Measurements from ENCODE around the gene INCENP. TPM values are rescaled to one million over a fixed set of nuclear protein-coding genes. Genes with fewer than 3 reads are reported as not detected.

INCENP gene
- polyA plus RNA-seq, 2 of the 4 experiments (the other 2 are of a cell fraction): 29.5 to 55.8 TPM

GRCh38 chr11:62179995-62180394 is 56.2 kb downstream of the INCENP start:
- no peak for FAIRE-seq
- no peaks in the 10 kb centered on the region for H3K4me1 ChIP-seq
- H3K4me3 ChIP-seq: no peak overlapping the region
- WGBS (ENCODE audit: missing lambda C conversion rate): 39% methylated on average over 5 of the region's 5 CpGs
- TF ChIP-seq EHF (CRISPR knock-in tag; IDR thresholded peaks at IDR 0.05) (no peak), CBX2 (IDR thresholded peaks at IDR 0.05; ENCODE audit: borderline replicate concordance, low read depth) (no peak), HDAC2 (IDR thresholded peaks at IDR 0.05) (no peak), NPAS2 (CRISPR knock-in tag; IDR thresholded peaks at IDR 0.05; ENCODE audit: borderline replicate concordance) (no peak), CTCF (IDR thresholded peaks at IDR 0.05) (no peak), MAZ (IDR thresholded peaks at IDR 0.05; ENCODE audit: borderline replicate concordance, low read depth, low read length) (no peak), EHMT2 (IDR thresholded peaks at IDR 0.05; ENCODE audit: low read depth) (no peak), HMGXB4 (CRISPR knock-in tag; IDR thresholded peaks at IDR 0.05; ENCODE audit: borderline replicate concordance) (no peak), BHLHE40 (IDR thresholded peaks at IDR 0.05; ENCODE audit: low read depth, low read length) (no peak), EP300 (IDR thresholded peaks at IDR 0.05) (no peak), NR3C1 (IDR thresholded peaks at IDR 0.05) (no peak)
- no peak for DNase-seq (ENCODE audit: low read depth in 1 of 2, low spot score in 1 of 2)
- ChIA-PET POLR2A (no interaction called here), CTCF (no interaction called here)
- H3K4me2 ChIP-seq: no peak overlapping the region
- no peak for ATAC-seq
- H3K27ac ChIP-seq: no peak overlapping the region
- no peaks in the 10 kb centered on the region for H3K9me3 ChIP-seq

GRCh38 chr11:62181097-62181496 is 57.3 kb downstream of the INCENP start:
- CTCF ChIA-PET: no interaction called here
- no peak for ATAC-seq
- no peak for TF ChIP-seq NFE2L2 (conservative IDR thresholded peaks at IDR 0.05; ENCODE audit: low read length)
- no peak for TF ChIP-seq HMGXB4 (CRISPR knock-in tag; IDR thresholded peaks at IDR 0.05; ENCODE audit: borderline replicate concordance)
- TF ChIP-seq NR3C1 (IDR thresholded peaks at IDR 0.05): no peak
- TF ChIP-seq ATOH8 (CRISPR knock-in tag; IDR thresholded peaks at IDR 0.05; ENCODE audit: low read depth): no peak
- no peak for TF ChIP-seq EHMT2 (IDR thresholded peaks at IDR 0.05; ENCODE audit: low read depth)
- TF ChIP-seq MAX (IDR thresholded peaks at IDR 0.05): no peak
- TF ChIP-seq HES2 (IDR thresholded peaks at IDR 0.05): no peak

More at GRCh38 chr11:62181097-62181496, 57.3 kb downstream of the INCENP start:
- H3K4me3 ChIP-seq: no peak overlapping the region
- 22% methylated on average over 2 of the region's 2 CpGs for WGBS (ENCODE audit: missing lambda C conversion rate)
- no peaks in the 10 kb centered on the region for H3K4me1 ChIP-seq
- DNase-seq (ENCODE audit: low read depth in 1 of 2, low spot score in 1 of 2) (no peak), FAIRE-seq (no peak)
- no peak overlapping the region for H3K27ac ChIP-seq
- POLR2A ChIA-PET: no interaction called here
- no peaks in the 10 kb centered on the region for H3K9me3 ChIP-seq
- H3K4me2 ChIP-seq: no peak overlapping the region
